ENCODE data around the gene ESYT2.

- TF ChIP-seq CTCF (IDR thresholded peaks at IDR 0.05; ENCODE audit: poor library complexity) (no peak), EZH2phosphoT487 (IDR thresholded peaks at IDR 0.05; ENCODE audit: low read depth, severe bottlenecking, unreplicated experiment) (no peak)
These were observed 97.5 kb downstream of the ESYT2 start for GRCh38 chr7:158731761-158732160.

Data from hepatocyte (in vitro differentiated cells).